NCI-H2196 treated with DMSO at 0.1 percent for 48 hours (cell line): Measurements from ENCODE around the gene CAMTA1.

ENCODE experiments used
- DNase-seq: peaks from one replicate; lab custom pipeline; 2025; ENCODE audit not compliant: unreplicated experiment; lab: John Stamatoyannopoulos, UW

CAMTA1 gene

DNA sequence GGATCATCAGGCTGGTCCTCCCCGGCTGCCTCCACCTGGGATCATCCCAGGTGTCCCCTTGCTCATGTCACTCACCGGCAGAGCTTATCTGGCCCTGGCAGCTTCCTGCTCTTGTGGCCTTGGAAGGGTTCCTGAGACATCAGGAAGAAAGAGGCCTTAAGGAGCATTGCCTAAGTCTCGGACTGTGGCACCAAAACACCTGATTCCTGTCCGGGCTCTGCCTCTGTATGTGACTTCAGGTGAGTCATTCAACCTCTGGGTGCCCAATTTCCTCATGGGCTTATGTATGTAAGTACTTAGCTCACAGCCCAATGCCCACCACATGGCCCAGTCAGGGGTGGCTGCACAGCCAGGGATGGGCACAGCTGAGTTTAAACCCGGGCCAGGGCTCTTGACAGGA, 729.9 kb downstream of the CAMTA1 start:
- no peak for DNase-seq

DNA sequence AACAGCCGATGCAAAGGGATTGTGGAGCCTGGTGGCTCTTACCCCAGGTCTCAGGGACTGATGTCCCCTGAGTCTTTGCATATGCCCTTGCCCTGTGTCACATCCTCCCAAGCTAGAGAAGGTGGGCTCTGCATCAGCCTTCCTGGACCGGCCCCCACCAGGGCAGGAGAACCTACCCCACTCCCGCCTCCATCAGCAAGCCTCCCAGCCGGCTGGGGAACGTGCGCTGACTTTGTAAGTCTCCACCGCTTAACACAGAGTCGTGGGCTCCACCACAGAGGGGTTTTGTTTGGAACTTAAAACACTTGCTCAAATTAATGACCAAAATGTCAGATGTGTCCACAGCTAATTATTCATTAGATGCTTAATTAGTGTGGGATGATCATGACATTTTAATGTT, 730.6 kb downstream of the CAMTA1 start:
- DNase-seq, result no peak

DNA sequence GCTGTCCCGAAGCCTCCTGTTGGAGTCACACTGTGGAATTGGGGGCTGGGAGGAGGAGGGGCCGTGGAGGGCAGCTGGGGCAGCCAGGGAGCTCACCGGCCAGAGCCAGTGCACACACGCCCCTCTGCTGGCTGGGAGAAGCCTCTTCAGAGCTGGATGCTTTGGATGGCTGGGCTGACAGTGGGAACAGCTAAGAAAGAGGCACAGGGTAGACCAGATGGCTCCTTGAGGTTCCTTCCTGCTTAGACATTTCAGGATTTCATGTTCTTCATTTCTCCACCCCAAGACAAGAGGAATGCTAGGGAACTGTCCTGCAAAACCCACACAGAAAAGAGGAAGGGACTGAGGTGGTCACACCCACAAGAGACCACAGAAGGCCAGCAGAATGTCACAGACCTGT, 731.1 kb downstream of the CAMTA1 start:
- no peak for DNase-seq

DNA sequence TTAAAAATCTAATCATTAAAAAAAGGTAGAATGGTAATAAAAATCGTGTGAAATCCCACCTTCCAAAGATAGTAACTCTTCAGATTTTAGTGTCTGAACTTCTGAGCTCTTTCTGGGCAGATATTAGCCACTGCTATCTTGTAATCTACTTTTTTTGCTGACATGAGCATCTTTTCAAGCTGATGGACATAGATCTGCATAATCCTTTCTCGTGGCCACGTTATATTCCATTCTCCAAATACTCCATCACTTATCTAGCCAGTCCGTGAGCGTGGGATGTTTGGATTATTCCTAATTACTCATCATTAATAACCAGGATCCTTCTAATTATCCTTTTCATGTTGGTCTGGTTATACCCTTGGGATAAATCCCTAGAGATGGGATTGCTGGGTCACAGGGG, 731.7 kb downstream of the CAMTA1 start:
- no peak for DNase-seq

DNA sequence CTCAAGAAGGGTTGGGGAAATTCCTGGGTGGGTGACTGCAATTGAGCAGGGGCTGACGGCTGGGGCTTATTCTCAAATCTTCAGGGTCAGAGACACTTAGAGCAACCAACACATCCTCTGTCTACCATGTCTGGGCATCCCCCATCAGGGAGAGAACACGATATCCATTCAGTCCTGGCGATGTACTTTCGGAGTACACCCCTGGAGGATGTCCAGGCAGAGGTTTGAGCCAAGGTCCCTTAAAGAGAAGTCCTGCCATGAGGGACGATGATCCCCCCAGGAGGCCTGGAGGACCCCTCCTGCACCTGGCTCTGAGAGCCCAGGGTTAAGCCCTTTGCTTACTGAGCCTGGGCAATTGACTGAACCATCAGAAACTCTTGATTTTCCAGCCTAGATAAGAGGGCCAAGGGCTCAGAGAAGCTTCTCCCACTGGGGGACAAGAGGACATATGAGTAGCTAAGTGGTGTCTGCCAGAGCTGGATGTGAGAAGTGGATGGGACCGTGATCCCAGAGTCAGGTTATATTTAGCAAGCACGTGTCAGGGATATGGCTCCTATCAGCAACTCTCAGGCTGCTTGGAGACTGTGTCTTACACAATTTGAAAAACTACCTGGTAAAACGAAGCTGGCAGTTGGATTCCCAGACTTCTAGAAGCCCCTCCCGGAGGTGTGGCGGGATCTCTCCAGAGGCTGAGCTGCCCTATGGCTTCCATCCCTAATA, 732.5 kb downstream of the CAMTA1 start:
- no peak for DNase-seq

DNA sequence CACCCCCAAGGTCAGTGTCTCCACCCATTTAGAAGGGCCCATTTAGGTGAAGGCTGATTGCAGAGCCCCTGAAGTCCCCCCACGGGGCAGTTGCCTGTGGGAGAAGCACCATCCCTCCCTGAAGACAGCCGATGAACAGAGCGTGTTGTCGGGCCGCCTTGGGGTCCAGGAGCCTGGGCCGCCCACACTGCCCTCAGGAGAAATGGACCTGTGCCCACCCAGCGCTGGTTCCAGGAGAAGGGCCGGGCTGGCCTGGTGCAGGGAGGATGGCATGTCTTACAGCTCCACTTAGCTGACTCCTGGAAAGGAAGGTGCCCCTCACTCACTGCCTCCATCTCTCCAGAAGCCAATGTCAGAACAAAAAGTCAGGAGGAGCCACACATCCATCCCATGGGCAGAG, 733.2 kb downstream of the CAMTA1 start:
- no peak for DNase-seq

DNA sequence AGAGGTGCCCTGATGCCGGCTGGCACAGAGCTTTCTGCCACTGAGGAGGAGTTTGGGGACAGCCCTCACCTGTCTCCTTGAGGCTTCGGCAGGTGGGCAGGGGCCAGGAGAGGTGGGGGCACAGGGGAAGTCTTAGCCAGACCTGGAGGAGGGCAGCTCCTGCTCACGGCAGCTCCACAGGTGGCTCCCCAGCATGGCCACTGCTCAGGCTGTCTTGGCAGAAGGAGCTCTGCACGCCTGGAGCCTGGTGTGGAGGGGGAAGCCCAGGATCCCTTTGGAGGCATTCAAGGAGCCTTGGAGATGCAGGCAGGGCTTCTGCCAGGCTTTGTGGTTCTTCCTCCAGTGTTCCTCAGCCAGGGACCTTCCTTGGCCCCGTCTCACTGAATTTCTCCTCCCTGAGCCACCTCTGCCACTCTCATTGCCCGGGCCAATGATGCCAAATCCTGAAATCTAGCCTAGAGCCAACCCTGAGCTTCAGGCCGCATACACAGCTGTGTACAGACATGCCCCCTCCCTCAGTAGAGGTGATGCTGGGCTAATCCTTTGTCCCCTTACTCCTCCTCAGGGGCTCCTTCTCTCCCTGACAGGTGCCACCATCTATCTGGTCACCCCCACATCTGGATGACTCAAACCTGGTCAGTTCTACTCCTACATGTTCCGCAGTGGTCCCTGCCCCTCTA, 734.1 kb downstream of the CAMTA1 start:
- DNase-seq, result no peak

DNA sequence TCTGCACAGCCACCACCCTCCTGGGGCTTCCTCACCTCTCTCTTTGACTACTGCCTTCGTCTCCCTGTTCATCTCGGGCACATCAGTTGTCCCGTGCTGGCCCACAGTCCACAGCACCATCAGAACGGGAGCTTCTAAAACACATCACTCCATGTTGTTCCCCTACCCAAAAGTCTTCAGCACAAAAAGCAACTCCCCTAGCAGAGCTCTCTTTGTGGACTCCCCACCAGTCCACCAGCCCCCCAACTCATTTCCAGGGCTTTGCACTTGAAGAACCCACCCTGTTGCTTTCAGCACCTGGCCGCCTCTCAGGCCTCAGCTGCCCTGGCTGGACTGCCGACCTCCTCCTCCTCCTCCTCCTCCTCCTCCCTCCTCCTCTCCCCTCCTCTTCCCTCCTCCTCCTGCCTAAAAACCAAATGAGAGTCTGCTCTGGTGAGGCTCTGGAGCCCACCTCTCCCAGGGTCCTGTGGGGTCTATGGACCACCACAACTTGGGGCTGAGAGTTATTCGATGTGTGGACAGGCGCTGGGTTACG, 734.7 kb downstream of the CAMTA1 start:
- no peak for DNase-seq

DNA sequence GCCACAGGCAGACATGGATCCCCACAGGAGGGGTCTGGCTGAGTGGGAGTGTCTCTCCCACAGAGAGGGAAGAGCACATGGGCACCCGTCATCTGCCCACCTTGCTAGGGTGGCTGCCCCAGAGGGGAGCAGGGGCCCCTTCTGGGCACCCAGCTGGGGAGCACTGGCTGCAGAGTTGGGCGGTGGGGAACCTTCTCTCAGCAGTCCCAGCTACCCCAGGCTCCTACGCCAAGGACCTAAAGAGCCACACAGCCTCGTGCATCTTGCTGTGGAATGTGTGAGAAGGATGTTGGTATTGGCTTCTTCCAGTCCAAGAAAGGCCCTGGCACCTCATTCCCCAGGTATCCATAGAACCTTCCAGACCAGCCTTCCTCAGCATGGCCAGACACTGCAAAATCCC, 735.2 kb downstream of the CAMTA1 start:
- DNase-seq, result no peak

DNA sequence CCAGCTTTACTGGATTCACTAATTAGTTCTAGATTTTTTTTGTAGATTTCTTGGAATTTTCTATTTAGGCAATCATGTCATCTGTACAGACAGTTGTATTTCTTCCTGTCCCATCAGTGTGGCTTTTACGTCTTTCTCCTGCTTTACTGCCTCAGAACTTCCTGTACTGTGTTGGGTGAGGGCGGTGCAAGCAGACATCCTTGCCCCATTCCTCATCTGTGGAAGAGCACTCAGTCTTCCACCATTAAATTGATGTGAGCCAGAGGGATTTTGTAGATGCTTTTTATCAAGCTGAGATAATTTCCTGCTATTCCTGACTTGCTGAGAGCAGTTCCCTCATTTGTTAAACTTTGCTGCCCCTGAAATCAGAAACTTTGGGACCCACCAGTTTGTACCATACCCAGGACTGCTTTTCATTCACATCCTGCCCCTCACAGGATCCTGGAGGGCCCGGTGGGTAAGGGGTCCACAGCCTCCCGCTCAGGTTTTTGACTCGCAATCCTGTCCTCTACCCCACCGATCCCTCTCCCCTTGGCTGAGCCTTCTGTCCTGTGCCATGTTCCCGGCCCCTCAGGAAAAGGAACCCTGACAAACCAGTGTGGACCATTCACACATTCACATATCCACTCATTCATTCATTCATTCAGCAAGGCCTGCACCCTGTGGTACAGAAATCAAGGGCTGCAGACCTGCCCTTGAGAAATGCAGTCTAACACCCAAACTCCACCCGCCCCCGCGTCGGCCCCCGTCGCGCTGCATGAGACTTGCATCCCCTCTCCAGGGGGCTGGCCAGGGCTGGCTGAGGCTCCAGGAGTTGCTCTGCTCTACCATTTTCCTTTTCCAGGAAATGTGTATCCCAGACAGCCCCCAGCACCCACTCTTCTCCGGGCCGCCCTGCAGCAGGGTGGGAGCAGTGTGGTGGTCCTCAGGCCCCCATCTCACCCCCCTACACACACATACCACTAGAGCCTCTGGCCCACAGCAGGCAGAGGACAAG, 739.4 kb downstream of the CAMTA1 start:
- no peak for DNase-seq

DNA sequence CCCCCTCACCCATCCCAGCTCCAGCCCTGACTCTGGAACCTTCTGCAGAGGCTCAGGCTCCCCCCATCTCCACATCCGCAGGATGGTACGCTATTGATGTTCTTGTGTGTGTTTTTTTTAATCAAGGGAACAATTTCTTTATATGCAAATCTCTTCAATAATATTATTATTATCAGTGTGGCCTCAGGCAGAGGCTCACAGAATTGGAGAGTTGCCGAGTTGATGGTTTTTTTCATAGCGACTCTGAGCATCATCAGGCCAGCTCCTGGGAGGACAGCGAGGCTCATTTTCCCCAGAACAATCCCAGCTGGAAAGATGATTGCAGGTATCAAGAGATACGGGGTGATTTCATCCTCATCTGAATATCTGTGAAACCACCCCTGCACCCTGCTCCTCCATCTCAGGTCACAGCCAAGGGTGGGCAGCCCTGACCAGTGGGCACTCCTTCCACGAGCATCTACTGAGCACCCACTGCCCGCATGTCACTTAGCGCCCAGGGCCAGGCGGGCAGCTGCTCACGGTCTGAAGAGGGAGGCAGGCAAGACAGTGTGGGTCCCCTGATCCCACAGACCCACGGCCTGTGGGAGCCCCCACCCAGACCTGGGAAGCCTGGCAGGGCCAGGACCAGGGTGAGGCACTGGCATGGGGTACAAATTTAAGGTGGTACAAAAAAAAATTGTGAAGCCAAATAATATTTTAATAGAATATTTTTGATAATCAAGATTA, 740.2 kb downstream of the CAMTA1 start:
- DNase-seq, result no peak

DNA sequence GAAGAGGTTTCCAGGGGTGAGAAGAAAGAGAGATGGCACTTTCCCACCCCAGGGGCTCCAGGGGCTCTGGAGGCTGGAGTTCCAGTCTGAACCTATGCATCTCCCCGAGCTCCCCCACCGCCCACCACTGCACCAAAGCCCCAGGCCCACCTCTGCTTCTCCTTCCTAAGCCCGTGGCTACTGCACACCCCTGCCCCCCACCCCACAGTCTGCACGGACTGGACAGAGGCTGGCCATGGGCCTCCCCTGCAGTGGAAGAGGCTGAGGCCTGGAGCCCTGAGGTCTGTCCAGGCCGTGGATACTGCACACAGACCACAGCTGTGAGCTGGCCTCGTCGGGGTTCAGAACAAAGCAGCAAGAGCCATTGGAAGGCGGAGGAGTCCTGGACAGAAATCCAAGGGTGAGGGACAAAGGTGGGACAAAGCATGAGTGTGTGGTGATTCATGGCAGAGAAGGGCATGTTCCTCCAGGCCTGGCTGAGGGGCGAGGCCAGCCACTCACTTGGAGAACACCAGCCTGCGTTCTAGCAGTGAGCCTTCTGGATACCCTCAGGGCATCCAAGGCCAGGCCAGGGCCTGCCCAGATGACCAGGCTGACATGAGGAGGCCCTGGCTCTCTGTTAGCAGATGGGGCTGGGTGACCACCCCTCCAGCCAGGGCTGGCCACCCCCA, 741.1 kb downstream of the CAMTA1 start:
- DNase-seq, result no peak

DNA sequence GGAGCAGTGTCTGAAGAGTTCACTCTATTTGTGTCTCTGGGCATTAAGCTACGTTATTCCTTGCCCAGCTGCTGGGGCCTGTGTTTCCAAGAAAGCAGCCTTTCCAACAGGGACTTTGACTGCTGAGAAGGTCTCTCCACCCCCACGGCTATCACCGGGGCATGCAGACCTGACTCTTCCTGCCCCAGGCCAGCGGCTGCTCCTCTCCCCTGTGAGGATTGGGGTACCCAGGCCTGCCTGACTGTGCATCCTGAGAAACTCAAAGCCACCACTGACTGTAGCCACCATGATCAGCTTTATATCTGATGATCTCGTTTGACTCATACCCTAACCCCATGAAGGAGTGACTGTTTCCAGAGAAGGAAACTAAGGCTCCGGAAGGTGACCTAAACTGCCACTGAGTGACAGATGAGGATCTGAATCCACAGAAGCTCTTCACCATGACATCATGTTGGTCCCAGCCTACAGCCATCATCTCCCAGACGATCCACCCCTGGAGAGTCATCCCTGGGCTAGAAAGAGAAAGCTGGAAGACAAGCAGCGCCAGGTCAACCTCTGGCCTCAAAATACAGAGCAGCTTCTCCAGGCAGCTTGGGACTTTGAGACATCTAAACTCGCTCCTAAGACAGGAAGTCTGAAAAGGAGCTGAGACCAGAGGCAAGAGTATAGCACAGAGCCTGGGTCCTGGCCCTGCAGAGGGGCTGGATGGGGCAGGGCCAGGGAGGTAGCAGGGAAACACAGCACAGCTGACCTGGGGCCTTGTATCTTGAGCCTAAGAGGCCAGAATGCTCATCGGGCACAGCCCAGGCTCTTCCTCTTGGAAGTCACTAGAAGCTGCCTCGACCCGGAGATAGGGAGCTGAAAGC, 741.8 kb downstream of the CAMTA1 start:
- DNase-seq, result no peak

DNA sequence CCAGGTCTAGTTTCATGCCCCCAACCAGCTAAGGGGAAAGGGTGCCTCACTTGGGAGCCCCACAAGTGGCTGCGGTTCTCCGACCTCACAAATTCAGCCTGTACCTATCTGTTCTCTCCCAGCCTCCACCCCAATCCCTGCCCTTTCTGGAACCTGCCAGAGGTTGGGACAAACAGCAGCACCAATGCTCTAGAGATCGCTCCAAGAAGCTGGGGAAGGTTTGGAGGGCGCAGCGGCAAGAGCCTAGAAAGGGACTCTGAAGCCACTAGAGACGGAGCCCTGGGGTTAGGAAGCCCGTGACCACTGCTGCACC, 742.4 kb downstream of the CAMTA1 start:
- DNase-seq, result no peak

DNA sequence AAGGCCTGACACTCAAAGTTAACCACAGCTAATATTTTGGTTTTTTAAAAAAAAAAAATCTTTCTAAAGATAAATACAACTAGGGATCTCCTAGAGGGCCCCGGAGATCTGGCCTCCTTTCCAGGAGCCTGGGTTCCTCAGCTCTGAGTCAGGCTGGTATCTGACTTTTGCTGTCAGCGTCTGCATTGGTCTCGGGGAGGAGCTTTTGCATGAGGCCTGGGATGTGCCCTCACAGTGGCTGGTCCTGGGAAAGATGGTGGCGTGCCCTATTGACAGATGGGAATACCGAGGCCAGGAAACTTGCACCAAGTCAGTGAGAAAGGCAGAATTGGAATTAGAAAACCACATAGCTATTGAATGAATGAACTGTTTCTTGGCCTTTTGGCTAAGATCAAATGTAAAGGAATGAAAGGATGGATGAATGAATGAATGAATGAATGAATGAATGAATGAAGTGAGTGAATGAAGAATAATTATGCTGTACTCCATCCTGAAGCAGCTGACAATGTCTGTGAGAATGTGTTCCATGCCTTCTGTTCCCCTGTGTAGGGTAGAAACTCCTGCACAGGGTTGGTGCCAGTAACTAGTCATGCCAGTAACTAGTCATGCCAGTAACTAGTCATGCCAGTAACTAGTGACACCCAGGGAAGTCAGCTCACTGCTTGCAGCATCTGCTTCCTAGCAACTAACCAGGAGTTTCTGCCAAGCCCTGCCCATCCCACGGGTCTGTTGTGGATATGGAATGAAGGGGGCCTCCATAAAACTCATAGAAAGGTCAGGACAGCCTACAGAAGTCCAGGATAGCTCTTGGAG, 743.3 kb downstream of the CAMTA1 start:
- DNase-seq, result no peak

DNA sequence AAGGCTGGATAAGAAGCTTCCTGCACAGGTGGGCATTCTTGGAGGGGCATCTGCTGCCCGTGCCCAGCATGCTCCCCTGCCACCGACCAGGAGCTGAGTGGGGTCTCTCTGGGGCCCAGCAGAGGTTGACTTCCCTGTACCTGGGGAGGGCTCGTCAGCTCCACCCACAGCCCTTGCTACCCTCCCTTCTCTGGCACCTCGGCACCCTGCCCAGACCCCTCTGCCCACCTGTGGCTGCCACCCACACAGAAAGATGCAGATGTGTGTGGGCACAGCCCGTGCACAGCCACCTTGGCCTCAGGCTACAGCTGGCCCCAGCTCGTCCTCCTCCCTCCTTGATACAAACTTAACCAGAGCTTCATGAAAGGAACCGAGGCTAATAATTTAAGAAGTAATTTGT, 744.7 kb downstream of the CAMTA1 start:
- no peak for DNase-seq

DNA sequence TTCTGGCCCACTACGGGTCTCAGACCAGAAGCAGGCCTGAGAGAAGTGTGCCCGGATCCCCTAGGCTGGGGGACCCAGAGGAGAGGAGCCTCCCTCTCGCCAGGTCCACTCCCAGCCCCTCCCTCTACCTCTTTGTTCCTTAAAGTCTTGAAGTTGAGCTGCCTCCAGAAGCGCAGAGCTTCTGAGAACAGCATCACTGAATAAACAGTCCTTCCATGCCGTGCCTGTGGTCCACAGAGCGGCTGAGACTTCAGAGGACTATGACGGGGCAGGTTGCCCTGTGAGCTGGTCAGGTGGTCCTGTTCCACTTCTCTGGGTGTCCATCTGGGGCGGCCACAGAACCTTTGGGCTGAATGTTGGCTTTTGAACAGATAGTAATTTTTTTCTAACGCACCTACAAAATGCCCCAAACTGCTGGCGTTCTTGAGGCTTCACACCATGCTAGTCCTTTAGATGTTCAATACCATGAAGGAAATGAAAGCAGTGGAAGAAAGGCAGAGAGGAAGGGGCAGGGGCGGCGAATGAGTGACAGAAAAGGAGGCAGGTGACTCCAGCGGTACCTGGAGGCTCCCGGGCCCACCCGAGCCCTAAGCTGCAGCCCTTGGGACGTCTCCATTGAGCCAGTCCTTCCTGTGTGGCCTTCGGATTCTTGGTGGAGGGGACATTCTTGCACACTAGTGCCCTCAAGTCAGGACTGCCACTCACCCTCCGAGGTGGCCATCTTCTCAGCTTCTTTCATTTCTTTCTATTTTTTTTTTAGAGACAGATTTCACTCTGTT, 746.5 kb downstream of the CAMTA1 start:
- DNase-seq, result no peak

DNA sequence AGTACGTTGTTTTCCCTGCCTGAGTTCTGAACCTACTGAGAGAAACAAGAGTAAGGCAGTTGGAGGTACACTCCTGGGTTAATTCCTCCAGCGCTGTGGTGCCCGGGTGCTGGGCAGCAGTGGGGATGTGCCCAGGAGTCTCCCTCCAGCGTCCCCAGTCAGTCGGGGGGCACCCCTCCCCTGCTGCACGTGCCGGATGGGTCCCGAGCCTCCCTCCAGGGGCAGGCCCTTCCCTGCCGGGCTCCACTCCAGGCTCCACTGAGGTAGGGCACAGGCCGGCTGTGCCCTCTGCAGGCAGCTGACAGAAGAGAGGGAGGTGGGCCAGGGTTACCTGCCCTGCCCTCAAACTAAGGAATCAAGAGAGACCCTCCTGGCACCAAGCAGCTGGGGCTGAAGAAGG, 747.8 kb downstream of the CAMTA1 start:
- no peak for DNase-seq
